Fibroblast of skin of left biceps (primary cell): ENCODE measurements around the gene PRR7.

Experiments
- DNase-seq, 2 experiments: peaks; one replicate each; pipeline ENCODE4 v3.0.0-alpha.2; 2013; ENCODE audit warnings: low read depth in 2 of 2

The PRR7 gene

GRCh38 chr5:177498013-177498787 lies 51.6 kb downstream of the PRR7 start:
- DNase-seq, result no peak

- DNase-seq, result no peak
These were observed 53.2 kb downstream of the PRR7 start for GRCh38 chr5:177499842-177500241.

GRCh38 chr5:177500685-177501522 lies 54.3 kb downstream of the PRR7 start:
- no peak for DNase-seq

- DNase-seq, result no peak
These were observed 55.5 kb downstream of the PRR7 start for GRCh38 chr5:177501874-177502678.

- DNase-seq, result no peak
These were observed 56.3 kb downstream of the PRR7 start for GRCh38 chr5:177502886-177503285.

GRCh38 chr5:177503351-177504085 lies 56.9 kb downstream of the PRR7 start:
- no peak for DNase-seq

- no peak for DNase-seq
These were observed 57.8 kb downstream of the PRR7 start for GRCh38 chr5:177504086-177505056.

- DNase-seq, result no peak
These were observed 58.5 kb downstream of the PRR7 start for GRCh38 chr5:177505075-177505474.
